Caco-2 (cell line): Measurements from ENCODE around the gene LARP4B. TPM values are rescaled to one million over a fixed set of nuclear protein-coding genes. Genes with fewer than 3 reads are reported as not detected.

Experiments
- BruUV-seq: library from RNA; stranded (reverse); fragments of 400-500 nt; replicated peaks from 2 replicates; lab custom pipeline; 2021; lab: Mats Ljungman, UMichigan
- CTCF ChIA-PET: fragments of 300-600 bp; sonication (Branson Sonifier 250); formaldehyde crosslinking; loops from one replicate; lab custom pipeline; 2022; ENCODE audit warnings: antibody characterized with exemption; lab: Charles Lee
- POLR2A ChIA-PET: fragments of 300-600 bp; sonication (Branson Sonifier 250); formaldehyde crosslinking; loops from one replicate; lab custom pipeline; 2022; ENCODE audit warnings: antibody characterized with exemption; lab: Charles Lee
- DNase-seq, 2 experiments: peaks; one replicate each; pipeline versions ENCODE4 v3.0.0 to v3.0.0-alpha.2; 2020 to 2022
- H3K27me3 ChIP-seq: replicated peaks from 2 replicates; pipeline ENCODE4 v1.6.0; 2011; ENCODE audit warnings: low read length; ENCODE audit not compliant: control insufficient read depth, insufficient read depth
- H3K36me3 ChIP-seq: 2 replicates; pipeline ENCODE4 v1.5.1; 2011; ENCODE audit warnings: low read length; ENCODE audit not compliant: control insufficient read depth, insufficient read depth
- H3K4me1 ChIP-seq: fragments of 250-450 bp; sonication (Bioruptor Pico); 2 replicates; pipeline ENCODE4 v1.5.1; 2020; ENCODE audit warnings: mild to moderate bottlenecking
- H3K4me3 ChIP-seq: 2 replicates; pipeline ENCODE4 v1.5.1; 2011; ENCODE audit warnings: low read depth, mild to moderate bottlenecking, control low read depth, low read length
- H3K9me3 ChIP-seq: fragments of 250-450 bp; sonication (Bioruptor Pico); 2 replicates; pipeline ENCODE4 v1.5.1; 2020; ENCODE audit warnings: mild to moderate bottlenecking, moderate library complexity
- H3K27ac Mint-ChIP-seq: one replicate; pipeline ENCODE4 v1.8.0; 2022; ENCODE audit warnings: mixed read lengths; ENCODE audit not compliant: unreplicated experiment
- H3K27me3 Mint-ChIP-seq: one replicate; pipeline ENCODE4 v1.8.0; 2022; ENCODE audit warnings: mixed read lengths; ENCODE audit not compliant: insufficient read depth, unreplicated experiment
- H3K36me3 Mint-ChIP-seq: one replicate; pipeline ENCODE4 v1.8.0; 2022; ENCODE audit warnings: mild to moderate bottlenecking, mixed read lengths; ENCODE audit not compliant: insufficient read depth, unreplicated experiment
- H3K4me1 Mint-ChIP-seq: one replicate; pipeline ENCODE4 v1.8.0; 2022; ENCODE audit warnings: low read depth, mixed read lengths; ENCODE audit not compliant: unreplicated experiment
- H3K4me3 Mint-ChIP-seq: one replicate; pipeline ENCODE4 v1.8.0; 2022; ENCODE audit warnings: mild to moderate bottlenecking, moderate library complexity, mixed read lengths; ENCODE audit not compliant: unreplicated experiment
- H3K9me3 Mint-ChIP-seq: one replicate; pipeline ENCODE4 v1.8.0; 2022; ENCODE audit warnings: mixed read lengths; ENCODE audit not compliant: unreplicated experiment
- intact Hi-C: fragments of 100-400 bp; cut with micrococcal nuclease; formaldehyde crosslinking; loops from one replicate; pipeline ENCODE4 v1.10.0; 2022; ENCODE audit not compliant: unreplicated experiment
- total RNA-seq: library from RNA; stranded (reverse); gene quantifications from 2 replicates; pipeline ENCODE4 v1.2.3, GENCODE V29; 2022
- TF ChIP-seq, protein P1 (sequence below), 2 experiments: fragments of 200-600 bp in 1 of 2; IDR thresholded peaks; 1 replicate in 1 of 2; 2 replicates in 1 of 2; pipeline versions ENCODE4 v1.5.1 to v1.8.0; 2011 to 2022; ENCODE audit warnings: antibody characterized with exemption in 1 of 2, control low read depth in 1 of 2, inconsistent platforms in 1 of 2, low read depth in 1 of 2, low read length in 1 of 2, mild to moderate bottlenecking in 1 of 2, moderate library complexity in 1 of 2; ENCODE audit not compliant: insufficient read depth in 1 of 2, severe bottlenecking in 1 of 2, unreplicated experiment in 1 of 2

The LARP4B gene
- total RNA-seq, 1 experiment from 2014 or later, result 235 TPM

- no peak overlapping the region for H3K27ac Mint-ChIP-seq
- intact Hi-C loops, result no loop called here
- POLR2A ChIA-PET, result no interaction called here
- H3K36me3 Mint-ChIP-seq, result no peaks in the 10 kb centered on the region
- Histone ChIP-seq H3K4me3 (no peak overlapping the region), H3K36me3 (no peaks in the 10 kb centered on the region), H3K4me1 (no peaks in the 10 kb centered on the region), H3K27me3 (no peaks in the 10 kb centered on the region), H3K9me3 (no peaks in the 10 kb centered on the region)
- CTCF ChIA-PET, result no interaction called here
- H3K9me3 Mint-ChIP-seq, result no peaks in the 10 kb centered on the region
- H3K4me1 Mint-ChIP-seq, result no peaks in the 10 kb centered on the region
- no TSS peak for BruUV-seq
- H3K4me3 Mint-ChIP-seq, result no peak overlapping the region
- DNase-seq, result no peak
- TF ChIP-seq, protein P1, sequence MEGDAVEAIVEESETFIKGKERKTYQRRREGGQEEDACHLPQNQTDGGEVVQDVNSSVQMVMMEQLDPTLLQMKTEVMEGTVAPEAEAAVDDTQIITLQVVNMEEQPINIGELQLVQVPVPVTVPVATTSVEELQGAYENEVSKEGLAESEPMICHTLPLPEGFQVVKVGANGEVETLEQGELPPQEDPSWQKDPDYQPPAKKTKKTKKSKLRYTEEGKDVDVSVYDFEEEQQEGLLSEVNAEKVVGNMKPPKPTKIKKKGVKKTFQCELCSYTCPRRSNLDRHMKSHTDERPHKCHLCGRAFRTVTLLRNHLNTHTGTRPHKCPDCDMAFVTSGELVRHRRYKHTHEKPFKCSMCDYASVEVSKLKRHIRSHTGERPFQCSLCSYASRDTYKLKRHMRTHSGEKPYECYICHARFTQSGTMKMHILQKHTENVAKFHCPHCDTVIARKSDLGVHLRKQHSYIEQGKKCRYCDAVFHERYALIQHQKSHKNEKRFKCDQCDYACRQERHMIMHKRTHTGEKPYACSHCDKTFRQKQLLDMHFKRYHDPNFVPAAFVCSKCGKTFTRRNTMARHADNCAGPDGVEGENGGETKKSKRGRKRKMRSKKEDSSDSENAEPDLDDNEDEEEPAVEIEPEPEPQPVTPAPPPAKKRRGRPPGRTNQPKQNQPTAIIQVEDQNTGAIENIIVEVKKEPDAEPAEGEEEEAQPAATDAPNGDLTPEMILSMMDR (IDR thresholded peaks at IDR 0.05; ENCODE audit: insufficient read depth in 1 of 2, low read depth in 1 of 2, low read length in 1 of 2, severe bottlenecking in 1 of 2, unreplicated experiment in 1 of 2), result no peak
- no peaks in the 10 kb centered on the region for H3K27me3 Mint-ChIP-seq
These were observed 14.3 kb upstream of the LARP4B start for GRCh38 chr10:945778-946177.

- POLR2A ChIA-PET, result interaction anchor here (1.0 kb wide), 1 partner anchor 42 kb away, joined by 3 read pairs; no protein-coding TSS in a partner anchor
- H3K27me3 Mint-ChIP-seq, result no peaks in the 10 kb centered on the region
- TF ChIP-seq, protein P1 (IDR thresholded peaks at IDR 0.05; ENCODE audit: insufficient read depth in 1 of 2, low read depth in 1 of 2, low read length in 1 of 2, severe bottlenecking in 1 of 2, unreplicated experiment in 1 of 2), result no peak
- Histone ChIP-seq H3K27me3 (no peaks in the 10 kb centered on the region), H3K4me3 (no peak overlapping the region), H3K36me3 (no peaks in the 10 kb centered on the region), H3K9me3 (no peaks in the 10 kb centered on the region), H3K4me1 (no peaks in the 10 kb centered on the region)
- no peak for DNase-seq
- no TSS peak for BruUV-seq
- no peaks in the 10 kb centered on the region for H3K4me1 Mint-ChIP-seq
- no peak overlapping the region for H3K4me3 Mint-ChIP-seq
- no peak overlapping the region for H3K27ac Mint-ChIP-seq
- CTCF ChIA-PET, result no interaction called here
- H3K36me3 Mint-ChIP-seq, result no peaks in the 10 kb centered on the region
- intact Hi-C loops, result no loop called here
- no peaks in the 10 kb centered on the region for H3K9me3 Mint-ChIP-seq
These were observed 12.7 kb upstream of the LARP4B start for GRCh38 chr10:944034-944831.

DNA sequence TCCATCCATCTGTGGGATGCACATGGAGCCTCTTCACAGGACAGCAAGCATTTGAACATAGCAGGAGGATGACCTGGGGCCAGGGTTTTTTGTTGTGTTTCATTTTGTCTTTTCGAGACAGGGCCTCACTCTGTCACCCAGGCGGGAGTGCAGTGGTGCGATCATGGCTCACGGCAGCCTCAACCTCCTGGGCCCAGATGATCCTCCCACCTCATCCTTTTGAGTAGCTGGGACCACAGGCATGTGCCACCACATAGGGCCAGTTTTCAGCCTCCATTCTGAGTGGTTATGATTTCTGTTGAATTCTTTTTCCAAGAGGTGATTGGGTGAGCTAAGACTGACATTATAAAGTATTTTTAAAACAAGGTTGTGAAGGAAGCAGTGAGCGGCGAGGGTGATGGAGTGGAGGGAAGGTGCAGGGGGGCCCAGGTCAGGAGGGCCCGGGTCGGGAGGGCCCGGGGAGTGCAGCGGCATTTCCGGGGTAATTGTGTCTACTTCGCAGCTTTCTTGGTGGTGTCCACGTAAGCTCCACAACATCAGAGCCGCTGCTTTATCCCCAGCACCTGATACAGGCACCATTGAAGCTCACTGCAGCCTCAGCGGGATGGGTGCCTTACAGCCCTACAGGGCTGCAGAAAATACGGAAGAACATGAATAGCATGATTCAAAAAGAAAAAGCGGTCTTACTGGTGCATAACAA lies 12.0 kb upstream of the LARP4B start:
- no peaks in the 10 kb centered on the region for H3K27me3 ChIP-seq
- Mint-ChIP-seq H3K27me3 (no peaks in the 10 kb centered on the region), H3K9me3 (no peaks in the 10 kb centered on the region), H3K4me1 (peaks cover 6% of the 10 kb centered on the region), H3K36me3 (no peaks in the 10 kb centered on the region), H3K27ac (no peak overlapping the region), H3K4me3 (no peak overlapping the region)
- H3K9me3 ChIP-seq, result no peaks in the 10 kb centered on the region
- no peaks in the 10 kb centered on the region for H3K36me3 ChIP-seq
- intact Hi-C loops, result no loop called here
- BruUV-seq, result no TSS peak
- CTCF ChIA-PET, result no interaction called here
- H3K4me3 ChIP-seq, result no peak overlapping the region
- POLR2A ChIA-PET, result interaction anchor here (1.0 kb wide), 1 partner anchor 43 kb away, joined by 3 read pairs; no protein-coding TSS in a partner anchor
- no peak for DNase-seq
- TF ChIP-seq, protein P1 (IDR thresholded peaks at IDR 0.05; ENCODE audit: insufficient read depth in 1 of 2, low read depth in 1 of 2, low read length in 1 of 2, severe bottlenecking in 1 of 2, unreplicated experiment in 1 of 2), result no peak
- H3K4me1 ChIP-seq, result no peaks in the 10 kb centered on the region
